ENCODE results near the gene C1GALT1C1L.
"Not testable (repeated sequence)": the region's sequence is repeated elsewhere in the genome, so short reads cannot be mapped to it uniquely, and the experiment has no call there.

Gene C1GALT1C1L

GRCh38 chr2:43648994-43649701, 27.1 kb downstream of the C1GALT1C1L start:
- TF ChIP-seq ZFX (IDR thresholded peaks at IDR 0.05) (no peak), CTCF (conservative IDR thresholded peaks at IDR 0.05) (no peak)

GRCh38 chr2:43643680-43644079, 32.5 kb downstream of the C1GALT1C1L start:
- no peak for TF ChIP-seq ZFX (IDR thresholded peaks at IDR 0.05)
- TF ChIP-seq CTCF (conservative IDR thresholded peaks at IDR 0.05) = no peak

More at GRCh38 chr2:43648994-43649701, 27.1 kb downstream of the C1GALT1C1L start:
- no peak overlapping the region for H3K27ac ChIP-seq

GRCh38 chr2:43642363-43642762, 33.9 kb downstream of the C1GALT1C1L start:
- TF ChIP-seq CTCF (conservative IDR thresholded peaks at IDR 0.05) (no peak), ZFX (IDR thresholded peaks at IDR 0.05) (no peak)

More at GRCh38 chr2:43643680-43644079, 32.5 kb downstream of the C1GALT1C1L start:
- H3K27ac ChIP-seq = no peak overlapping the region

GRCh38 chr2:43637030-43637803, 39.0 kb downstream of the C1GALT1C1L start, which contains the start of gene PLEKHH2:
Gene PLEKHH2 (plus strand): TSS chr2:43637260. CDS start chr2:43644674, 7,414 bp downstream.
- TF ChIP-seq ZFX (IDR thresholded peaks at IDR 0.05) = no peak
- no peak within 1 kb of the TSS; the same call in 1 of the 2 replicates for H3K27ac ChIP-seq

More at GRCh38 chr2:43642363-43642762, 33.9 kb downstream of the C1GALT1C1L start:
- H3K27ac ChIP-seq = no peak overlapping the region

GRCh38 chr2:43636621-43637020, 39.6 kb downstream of the C1GALT1C1L start:
- no peak overlapping the region for H3K27ac ChIP-seq
- TF ChIP-seq CTCF (conservative IDR thresholded peaks at IDR 0.05) = no peak
- TF ChIP-seq ZFX (IDR thresholded peaks at IDR 0.05) = no peak

- H3K27ac ChIP-seq = not testable (repeated sequence)
Observed at GRCh38 chr2:43636153-43636552, 40.1 kb downstream of the C1GALT1C1L start.

- H3K27ac ChIP-seq = peak overlapping the region; percentile 59
- TF ChIP-seq CTCF (conservative IDR thresholded peaks at IDR 0.05) = no peak
- no peak for TF ChIP-seq ZFX (IDR thresholded peaks at IDR 0.05)
Observed at GRCh38 chr2:43634604-43635306, 41.5 kb downstream of the C1GALT1C1L start.

Data from C4-2B (cell line).